Daoy (cell line): ENCODE data around the gene TFF2. TPM values are rescaled to one million over a fixed set of nuclear protein-coding genes. Genes with fewer than 3 reads are reported as not detected.

Source experiments
- DNase-seq: peaks from one replicate; pipeline ENCODE4 v3.0.0-alpha.2; 2015; ENCODE audit warnings: low read depth
- total RNA-seq: library from RNA; depleted of rRNA; stranded (reverse); fragments of >200 nt; shearing (Covaris generic); gene quantifications from 2 replicates; pipeline ENCODE4 v1.2.3, GENCODE V29; 2014

The TFF2 gene
- total RNA-seq, 1 experiment from 2014 or later, result not detected

- DNase-seq, result no peak
Measured at GRCh38 chr21:42384156-42384945, 33.6 kb upstream of the TFF2 start.

- DNase-seq, result no peak
Measured at GRCh38 chr21:42383331-42383730, 32.5 kb upstream of the TFF2 start.

DNA sequence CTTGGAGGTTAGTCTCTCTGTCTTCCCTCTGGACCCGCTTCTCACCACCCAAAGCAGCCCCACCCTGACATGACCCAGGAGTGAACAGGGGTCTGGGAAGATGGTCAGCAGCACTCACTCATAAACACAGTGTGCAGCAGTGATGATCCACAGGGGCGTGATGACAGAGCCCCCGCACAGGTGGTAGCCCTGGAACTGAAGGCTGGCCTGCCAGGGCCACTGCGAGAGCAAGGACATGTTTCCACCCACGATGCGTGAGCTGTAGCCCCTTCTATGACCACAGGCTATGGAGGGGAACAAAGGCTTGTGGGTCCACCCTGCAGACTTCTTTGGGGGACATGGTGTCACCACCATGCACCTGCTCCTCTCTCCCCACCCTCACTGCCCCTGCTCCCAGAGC, 32.1 kb upstream of the TFF2 start:
- DNase-seq, result no peak

DNA sequence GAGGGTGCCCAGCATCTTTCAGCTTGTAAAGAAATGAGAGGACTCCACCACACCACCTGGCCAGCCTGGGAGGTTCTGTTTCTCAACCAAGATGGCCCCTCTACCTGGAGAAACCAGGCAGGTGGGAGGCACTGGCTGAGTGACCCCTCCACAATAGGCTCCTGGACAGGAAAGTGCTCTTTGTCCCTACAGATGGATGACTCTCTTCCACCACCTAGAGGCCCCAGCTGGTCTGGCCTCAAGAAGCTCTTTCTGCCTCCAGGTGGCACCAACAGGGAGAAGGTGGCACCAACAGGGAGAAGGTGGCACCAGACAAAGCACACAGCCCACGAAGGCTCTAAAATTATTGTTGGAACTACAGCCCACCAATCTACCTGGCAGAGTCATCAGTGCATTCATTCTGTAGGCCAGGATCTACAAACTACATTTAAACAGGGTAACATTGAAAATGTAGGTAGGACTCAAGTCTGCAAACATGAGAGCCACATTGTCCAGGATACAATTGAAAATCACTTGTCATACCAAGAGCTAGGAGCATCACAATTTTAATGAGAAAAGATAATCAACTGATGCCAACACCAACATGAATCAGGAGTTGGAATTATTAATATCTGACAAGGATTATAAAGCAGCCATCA, 30.7 kb upstream of the TFF2 start:
- peak; percentile 37 for DNase-seq

GRCh38 chr21:42379426-42380215, 28.8 kb upstream of the TFF2 start:
- DNase-seq, result no peak

- no peak for DNase-seq
Measured at GRCh38 chr21:42378418-42378817, 27.6 kb upstream of the TFF2 start.

- DNase-seq, result no peak
Measured at GRCh38 chr21:42377951-42378340, 27.2 kb upstream of the TFF2 start.

DNA sequence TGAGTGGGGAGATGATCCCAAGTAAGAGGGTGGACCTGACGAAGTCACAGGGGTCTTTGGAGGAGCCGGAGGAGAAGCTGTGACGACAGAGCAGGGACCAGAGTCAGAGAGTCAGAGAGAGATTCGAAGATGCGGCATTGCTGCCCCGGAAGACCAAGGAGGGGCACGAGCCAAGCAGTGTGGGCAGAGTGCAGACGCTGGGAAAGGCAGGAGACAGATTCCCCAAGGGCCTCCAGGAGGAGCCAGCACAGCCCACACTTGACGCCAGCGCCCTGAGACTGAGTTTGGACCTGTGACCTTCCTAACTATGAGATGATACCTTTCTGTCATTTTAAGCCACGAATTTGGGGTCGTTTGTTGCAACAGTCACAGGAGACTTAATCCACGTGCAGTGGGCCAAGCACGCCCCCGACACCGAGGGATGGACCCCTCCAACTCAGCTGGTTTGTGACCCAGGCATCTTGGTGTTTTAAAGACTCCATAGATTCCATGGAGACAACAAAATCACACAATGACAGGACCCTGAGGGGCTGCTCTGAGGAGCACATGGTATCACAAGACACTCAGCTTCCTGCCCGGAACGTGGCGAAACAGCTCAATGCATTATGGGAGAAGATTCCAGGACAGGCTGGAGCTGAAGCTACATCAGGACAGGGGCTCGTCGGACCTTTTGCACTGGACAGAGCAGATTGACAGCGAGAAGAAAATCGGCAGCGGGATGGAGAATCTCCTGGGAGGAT, 26.6 kb upstream of the TFF2 start:
- no peak for DNase-seq

DNA sequence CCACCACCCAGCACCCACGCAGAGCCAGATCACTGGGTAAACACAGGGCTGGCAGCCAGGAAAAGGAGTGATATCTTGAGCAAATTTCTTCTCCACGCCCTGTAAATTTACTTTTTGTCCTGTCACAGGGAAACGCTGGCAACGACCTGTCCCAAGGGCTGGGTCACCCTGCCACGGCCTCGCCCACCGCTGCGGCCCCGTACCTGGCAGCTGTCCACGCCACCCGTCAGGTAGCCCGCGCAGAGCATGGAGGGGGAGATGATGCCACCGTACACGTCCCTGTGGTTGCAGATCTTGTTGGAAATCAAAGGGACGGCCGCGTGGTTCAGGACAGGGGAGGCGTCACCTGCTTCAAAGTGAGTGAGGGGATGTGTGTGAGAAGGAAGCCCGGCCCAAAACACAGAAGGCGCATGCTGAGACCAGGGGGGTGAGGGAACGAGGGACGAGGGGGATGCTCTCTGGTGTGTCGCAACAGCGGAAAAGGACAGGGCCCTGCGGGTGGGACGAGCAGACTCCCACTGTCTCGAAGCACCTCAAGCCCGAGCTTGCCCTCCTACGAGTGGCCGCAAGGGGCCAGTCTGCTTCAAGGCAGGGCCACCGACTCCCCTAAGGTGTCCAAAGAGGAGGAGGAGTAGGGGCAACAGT, 25.7 kb upstream of the TFF2 start:
- DNase-seq, result peak; percentile 49

- DNase-seq, result no peak
Measured at GRCh38 chr21:42375966-42376337, 25.2 kb upstream of the TFF2 start.

GRCh38 chr21:42375506-42375905, 24.7 kb upstream of the TFF2 start:
- no peak for DNase-seq

- no peak for DNase-seq
Measured at GRCh38 chr21:42374864-42375499, 24.2 kb upstream of the TFF2 start.

GRCh38 chr21:42374457-42374856, 23.7 kb upstream of the TFF2 start:
- no peak for DNase-seq

DNA sequence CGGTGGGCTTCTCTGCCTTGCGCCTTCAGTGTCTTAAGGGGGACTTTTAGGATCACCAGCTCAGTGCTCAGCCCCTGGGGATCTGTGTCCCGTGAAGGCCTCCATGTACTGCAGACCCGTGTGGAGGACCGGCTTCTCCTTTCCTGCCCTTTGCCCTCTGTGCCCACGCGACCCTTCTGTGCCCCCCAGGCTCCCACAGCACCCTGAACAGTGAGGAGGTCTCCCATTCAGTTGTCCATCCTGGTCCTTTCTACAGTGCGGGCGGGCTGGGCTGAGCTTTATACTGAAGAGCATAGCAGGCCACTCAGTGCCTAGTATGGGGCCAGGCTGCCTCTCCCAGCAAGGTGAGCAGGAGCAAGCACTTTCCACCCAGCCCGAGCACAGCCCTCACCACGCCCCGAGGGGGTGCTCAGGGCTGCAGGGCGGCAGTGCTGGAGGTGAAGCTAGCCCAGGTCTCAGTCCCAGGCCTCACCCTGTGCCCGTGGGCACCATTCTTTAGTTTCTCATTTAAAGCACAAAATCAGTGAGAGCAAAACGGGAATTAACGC, 23.2 kb upstream of the TFF2 start:
- DNase-seq, result no peak

DNA sequence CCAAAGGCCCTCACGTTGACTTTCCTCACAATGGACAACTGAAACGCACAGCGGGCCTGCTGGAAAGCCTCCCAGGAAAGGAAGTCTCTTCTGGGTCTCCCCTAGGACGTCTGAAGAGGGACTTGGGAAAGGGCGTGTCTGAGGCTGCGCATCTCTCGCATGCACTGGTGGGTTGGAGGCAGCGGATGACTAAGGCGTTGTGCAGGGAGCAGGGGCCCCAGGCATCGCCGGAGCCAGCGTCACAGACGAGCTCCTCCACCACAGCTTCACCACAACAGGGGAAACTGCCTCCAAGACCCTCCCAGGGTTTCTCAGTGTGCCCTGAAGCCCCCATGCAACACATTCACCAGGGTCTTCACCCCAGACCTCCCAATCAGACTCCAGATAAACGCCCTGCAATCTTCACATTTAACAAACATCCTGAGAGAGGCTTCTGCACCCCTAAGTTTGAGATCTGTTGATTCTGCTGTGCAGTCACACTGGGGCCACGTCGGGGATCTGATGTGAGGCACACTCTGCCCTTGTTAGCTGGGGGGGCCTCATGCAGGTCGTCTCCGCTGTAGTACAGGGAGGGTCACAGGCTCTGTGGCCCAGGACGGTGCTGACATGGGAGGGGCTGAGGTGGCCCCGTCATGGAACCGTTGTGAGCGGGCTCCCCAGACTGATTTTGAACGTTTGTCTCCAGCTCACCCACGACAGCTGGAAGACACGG, 22.6 kb upstream of the TFF2 start:
- peak; percentile 48 for DNase-seq

GRCh38 chr21:42370894-42371654, 20.3 kb upstream of the TFF2 start:
- no peak for DNase-seq

- DNase-seq, result no peak
Measured at GRCh38 chr21:42369821-42370220, 19.0 kb upstream of the TFF2 start.

DNA sequence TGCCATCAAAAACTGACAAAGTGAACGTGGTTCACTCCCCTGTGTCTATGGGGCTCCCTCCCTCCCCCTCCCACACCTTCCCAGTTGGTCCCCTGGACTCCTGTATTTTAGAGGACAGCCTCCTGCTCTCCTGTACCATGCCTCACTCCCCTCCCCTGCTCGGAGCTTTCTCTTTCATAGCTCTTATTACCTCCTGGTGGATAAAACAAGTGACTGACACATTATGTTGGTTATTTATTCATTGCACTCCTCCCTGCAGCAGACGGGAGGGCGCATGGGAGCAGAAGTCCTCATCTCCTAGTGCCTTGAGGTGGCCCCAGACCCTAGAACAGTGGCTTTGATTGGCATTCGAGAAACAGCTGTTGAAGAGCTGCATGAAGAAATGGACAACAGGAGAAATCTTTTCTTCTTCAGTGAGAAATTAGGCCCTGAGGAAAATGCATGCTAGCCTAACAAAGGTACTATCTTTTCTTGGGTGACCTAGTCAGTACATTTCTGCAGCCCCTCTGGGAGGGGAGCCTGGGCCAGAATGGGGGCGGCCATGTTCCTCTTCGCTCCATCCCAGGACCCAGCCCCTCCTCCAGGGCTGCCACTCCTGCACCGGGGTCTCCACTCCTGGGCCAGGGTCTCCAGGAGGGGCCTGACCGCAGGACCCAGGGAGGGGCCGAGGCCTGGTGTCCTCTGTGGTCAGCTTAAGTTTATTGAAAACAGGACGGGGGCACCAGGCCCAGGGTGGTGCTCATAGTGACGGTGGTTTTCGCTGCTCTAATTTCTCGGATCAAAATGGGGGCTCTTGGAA, 16.8 kb upstream of the TFF2 start:
- no peak for DNase-seq
